ENCODE measurements around the gene C1QTNF1. TPM values are rescaled to one million over a fixed set of nuclear protein-coding genes. Genes with fewer than 3 reads are reported as not detected.

The C1QTNF1 gene, protein sequence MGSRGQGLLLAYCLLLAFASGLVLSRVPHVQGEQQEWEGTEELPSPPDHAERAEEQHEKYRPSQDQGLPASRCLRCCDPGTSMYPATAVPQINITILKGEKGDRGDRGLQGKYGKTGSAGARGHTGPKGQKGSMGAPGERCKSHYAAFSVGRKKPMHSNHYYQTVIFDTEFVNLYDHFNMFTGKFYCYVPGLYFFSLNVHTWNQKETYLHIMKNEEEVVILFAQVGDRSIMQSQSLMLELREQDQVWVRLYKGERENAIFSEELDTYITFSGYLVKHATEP
- total RNA-seq: 2.6 and 11.9 TPM in 2 replicates

GRCh38 chr17:79023886-79024771 is at the start of gene C1QTNF1:
Gene C1QTNF1, plus strand, starts transcription at chr17:79024169. Its CDS starts 19,800 bp downstream, at chr17:79043969.

GRCh38 chr17:78979780-78980623 is 44.0 kb upstream of the C1QTNF1 start, which contains the start of gene LGALS3BP:
Gene LGALS3BP, minus strand, starts transcription at chr17:78979923. Its CDS starts 2,732 bp downstream, at chr17:78977191.

DNA sequence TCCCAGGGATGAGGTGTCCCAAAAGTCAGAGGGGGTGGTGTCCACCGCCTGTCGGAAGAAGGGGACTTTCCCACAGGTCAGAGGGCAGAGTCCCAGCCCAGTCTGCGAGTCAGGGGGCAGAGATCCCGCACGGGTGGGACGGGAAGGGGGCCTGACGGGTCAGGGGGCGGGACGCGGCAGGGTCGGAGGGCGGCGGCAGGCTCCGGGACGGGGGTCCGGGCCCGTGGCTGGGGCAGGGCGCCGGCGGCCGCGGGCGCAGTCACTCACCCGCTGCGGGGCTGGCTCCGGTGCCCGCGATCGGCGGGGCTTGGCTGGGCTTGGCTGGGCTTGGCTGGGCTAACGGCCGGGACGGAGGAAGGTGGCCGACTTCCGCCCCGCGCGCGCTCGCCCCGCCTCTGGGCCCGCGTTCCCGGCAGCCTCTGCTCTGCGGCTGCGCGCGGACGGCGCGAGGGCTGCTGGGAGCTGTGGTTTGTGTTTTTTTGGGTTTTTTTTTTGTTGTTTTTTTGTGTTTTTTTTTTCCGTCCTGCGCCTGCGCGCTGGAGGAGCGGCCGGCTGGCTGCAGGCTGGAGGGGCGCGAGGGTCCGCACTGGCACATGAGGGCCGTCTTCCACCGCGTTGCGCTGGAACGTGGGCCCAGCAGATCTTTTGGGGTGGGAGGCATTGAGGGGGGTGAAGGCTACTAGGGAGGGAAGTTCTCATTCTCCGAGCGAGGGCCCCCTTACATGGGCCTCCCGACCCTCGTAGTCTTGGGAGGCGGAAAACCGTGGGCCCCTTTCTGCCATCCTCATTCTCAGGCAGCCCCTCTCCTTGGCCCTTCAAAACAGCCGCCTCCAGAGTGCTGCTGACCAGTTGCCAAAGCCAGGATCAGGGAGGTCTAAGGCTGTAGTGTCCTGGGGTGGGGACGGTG is 14.3 kb upstream of the C1QTNF1 start, which contains the start of gene CANT1:
Gene CANT1, minus strand, starts transcription at position 368 of the 907 bp plus-strand sequence. CDS start 12,142 bp downstream, outside the sequence.

GRCh38 chr17:79074649-79075445 is 50.9 kb downstream of the C1QTNF1 start, which contains the start of gene ENGASE:
Gene ENGASE, plus strand, starts transcription at chr17:79074824. Its CDS starts 121 bp downstream, at chr17:79074945.

Other genes starting within 250 kb of the C1QTNF1 start
- gene CYTH1, start 241.9 kb upstream of the C1QTNF1 start, total RNA-seq: 32.3 and 33.4 TPM in 2 replicates
- gene USP36, start 183.4 kb upstream of the C1QTNF1 start, total RNA-seq: 12.2 and 16.4 TPM in 2 replicates
- gene CEP295NL, start 121.0 kb upstream of the C1QTNF1 start, total RNA-seq: 0.72 and 2.2 TPM in 2 replicates
- gene TIMP2, start 98.8 kb upstream of the C1QTNF1 start, total RNA-seq: 31.5 and 56.5 TPM in 2 replicates
- 1.4 and 79.9 TPM in 2 replicates for gene LGALS3BP, start 44.2 kb upstream of the C1QTNF1 start, total RNA-seq
- gene CANT1, start 14.4 kb upstream of the C1QTNF1 start, total RNA-seq: 42.6 and 47.4 TPM in 2 replicates
- gene ENGASE, start 50.7 kb downstream of the C1QTNF1 start, total RNA-seq: 11.1 and 18.3 TPM in 2 replicates